HG02840 (cell line): ENCODE measurements around the gene GUCA1A.
A peak's percentile ranks its signal among the peaks of the same experiment; 100 is the strongest.
"Not testable (repeated sequence)": the region's sequence is repeated elsewhere in the genome, so short reads cannot be mapped to it uniquely, and the experiment has no call there.

Experiments used
- ATAC-seq: cut with Tn5 transposase; IDR thresholded peaks from one replicate; pipeline ENCODE4 v1.9.1; 2021; ENCODE audit warnings: mild to moderate bottlenecking, moderate library complexity, moderate number of reproducible peaks; ENCODE audit not compliant: unreplicated experiment, low FRiP score

The GUCA1A gene

DNA sequence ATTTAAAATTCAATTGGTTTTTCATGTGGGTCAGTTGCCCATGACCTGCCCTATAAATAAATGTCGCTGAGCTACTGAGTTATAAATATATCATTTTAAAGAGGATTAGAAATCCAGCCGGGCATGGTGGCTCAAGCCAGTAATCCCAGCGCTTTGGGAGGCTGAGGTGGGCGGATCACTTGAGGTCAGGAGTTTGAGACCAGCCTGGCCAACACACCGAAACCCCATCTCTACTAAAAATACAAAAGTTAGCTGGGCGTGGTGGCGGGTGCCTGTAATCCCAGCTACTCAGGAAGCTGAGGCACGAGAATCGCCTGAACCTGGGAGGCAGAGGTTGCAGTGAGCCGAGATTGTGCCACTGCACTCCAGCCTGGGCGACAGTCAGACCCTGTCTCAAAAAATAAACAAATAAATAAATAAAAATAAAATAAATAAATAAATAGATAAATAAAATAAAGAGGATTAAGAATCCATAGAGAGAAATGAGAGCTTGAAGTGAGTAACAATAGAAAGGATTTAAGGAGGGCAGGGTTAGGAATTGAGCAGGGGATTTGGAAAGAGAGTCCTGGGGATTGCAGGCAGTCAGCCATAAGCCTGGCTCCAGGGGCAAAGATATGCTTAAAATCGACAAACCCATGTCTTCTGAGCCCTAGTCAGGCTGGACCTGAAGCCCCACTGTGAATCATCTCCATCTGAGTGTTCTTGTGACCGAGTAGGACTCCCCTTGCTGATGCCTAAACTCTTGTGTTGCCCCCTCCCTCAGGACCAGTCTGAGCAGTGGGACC lies 29.2 kb downstream of the GUCA1A start:
- not testable (repeated sequence) for ATAC-seq

DNA sequence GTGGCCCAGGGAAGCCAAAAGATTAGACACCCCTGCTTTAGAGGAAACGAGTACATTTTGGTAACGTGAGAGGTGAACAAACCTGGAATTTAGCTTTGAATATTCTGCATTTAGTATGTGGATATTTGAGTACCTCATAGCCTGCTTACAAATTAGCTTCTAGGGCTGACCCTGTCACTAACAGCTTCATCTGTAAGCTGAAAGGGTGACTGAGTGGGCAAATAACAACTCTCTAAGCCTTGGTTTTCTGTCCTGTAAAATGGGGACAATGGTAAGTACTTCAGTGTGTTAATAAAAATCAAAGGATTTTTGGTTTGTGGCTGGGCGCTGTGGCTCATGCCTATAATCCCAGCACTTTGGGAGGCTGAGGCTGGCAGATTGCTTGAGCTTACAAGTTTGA lies 30.0 kb downstream of the GUCA1A start:
- no peak for ATAC-seq

DNA sequence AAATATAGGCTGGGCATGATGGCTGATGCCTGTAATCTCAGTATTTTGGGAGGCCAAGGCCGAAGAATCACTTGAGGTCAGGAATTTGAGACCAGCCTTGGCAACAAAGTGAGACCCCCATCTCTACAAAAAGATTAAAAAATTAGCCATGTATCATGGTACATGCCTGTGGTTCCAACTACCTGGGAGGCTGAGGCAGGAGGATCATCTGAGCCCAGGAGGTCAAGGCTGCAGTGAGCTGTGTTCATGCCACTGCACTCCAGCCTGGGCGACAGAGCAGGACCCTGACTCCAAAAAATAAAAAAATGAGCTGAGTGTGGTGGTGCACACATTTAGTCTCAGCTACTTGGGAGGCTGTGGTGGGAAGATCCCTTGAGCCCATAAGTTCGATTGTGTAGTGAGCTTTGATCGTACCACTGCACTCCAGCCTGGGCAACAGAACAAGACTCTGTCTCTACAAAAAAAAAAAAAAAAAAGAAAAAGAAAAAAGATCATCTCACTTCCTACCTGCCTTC lies 31.7 kb downstream of the GUCA1A start:
- ATAC-seq: no peak

DNA sequence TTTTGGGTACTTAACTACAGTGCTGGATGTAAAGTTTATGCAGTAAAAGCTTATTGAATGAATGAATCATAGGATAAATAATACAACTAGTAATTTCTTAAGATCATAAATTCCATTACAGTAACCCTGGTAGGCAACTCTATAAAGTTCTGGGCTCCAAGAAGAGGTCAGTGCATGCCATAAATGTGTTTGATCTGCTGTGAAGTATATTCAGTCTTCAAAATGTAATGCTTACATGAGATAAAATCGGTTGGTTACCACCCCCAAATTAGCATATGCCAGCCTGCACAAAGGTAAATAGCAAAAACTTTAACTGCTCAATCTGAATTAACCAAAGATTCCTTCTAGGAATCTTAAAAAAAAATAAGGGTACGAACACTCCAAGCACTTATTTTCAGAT lies 34.4 kb downstream of the GUCA1A start:
- ATAC-seq: not testable (repeated sequence)

GRCh38 chr6:42210551-42210950 lies 37.4 kb downstream of the GUCA1A start:
- no peak for ATAC-seq

DNA sequence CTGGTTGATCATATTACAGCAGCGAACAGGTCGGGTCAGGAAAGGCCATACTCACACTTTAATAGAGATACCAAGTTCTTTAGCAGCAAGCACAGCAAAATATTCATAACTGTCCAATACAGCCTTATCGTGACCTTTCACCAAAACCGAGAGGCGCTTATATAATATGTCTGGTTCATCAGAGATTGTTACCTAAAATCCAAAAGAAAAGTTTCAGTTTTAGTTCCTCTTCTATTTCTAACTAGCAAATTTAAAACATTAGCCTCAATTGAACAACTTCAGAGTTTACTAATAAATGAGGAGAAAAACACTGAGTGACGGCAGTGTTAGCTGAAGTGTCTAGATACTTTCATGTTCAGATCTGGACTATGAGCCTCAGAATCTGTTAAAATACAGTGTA lies 38.6 kb downstream of the GUCA1A start:
- no peak for ATAC-seq

GRCh38 chr6:42212442-42212841 lies 39.3 kb downstream of the GUCA1A start:
- ATAC-seq: no peak

- not testable (repeated sequence) for ATAC-seq
These were observed 43.3 kb downstream of the GUCA1A start for GRCh38 chr6:42216495-42216894.

GRCh38 chr6:42217157-42217518 lies 44.0 kb downstream of the GUCA1A start:
- no peak for ATAC-seq

- peak; percentile 81 for ATAC-seq
These were observed 44.6 kb downstream of the GUCA1A start, which contains the start of gene MRPS10 for GRCh38 chr6:42217519-42218367. Gene MRPS10 (minus strand): TSS chr6:42217861. CDS start chr6:42217849, 12 bp downstream.

DNA sequence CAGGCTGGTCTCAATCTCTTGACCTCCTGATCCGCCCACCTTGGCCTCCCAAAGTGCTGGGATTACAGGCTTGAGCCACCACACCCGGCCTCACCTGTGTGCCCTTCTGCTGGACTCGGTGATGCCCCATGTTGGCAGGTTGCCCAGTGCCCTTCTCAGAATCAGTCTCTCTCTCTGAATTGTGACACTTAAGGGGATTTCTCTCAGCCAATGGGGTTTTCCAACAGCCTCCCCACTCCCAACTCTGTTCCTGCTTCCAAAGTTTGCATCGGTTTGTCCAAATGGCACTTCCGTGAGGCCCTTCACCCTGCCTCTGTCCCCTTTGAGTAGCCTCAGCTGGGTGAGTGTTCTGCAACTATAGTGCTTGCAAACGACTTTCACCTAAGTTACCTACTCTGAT lies 47.6 kb downstream of the GUCA1A start:
- no peak for ATAC-seq

DNA sequence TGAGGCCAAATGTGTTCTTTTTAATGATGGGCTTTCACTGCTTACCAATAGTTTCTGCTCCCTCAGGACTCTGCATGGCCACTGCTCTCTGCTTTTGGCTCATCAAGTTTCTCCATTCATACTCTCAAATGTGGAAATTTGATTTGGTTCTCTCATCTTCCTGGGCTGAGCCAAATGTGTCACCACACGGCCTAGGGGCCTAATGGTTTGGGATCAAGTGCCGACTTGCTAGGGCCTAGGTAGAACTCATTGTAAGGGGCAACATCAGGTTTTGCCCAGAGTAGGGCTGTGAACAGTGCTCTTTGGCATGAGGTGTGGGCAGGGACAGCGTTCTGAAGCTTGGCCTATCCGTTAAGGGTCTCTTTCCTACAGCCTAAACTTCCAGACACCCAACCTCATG lies 48.4 kb downstream of the GUCA1A start:
- ATAC-seq: no peak

- no peak for ATAC-seq
These were observed 49.3 kb downstream of the GUCA1A start for GRCh38 chr6:42222448-42222847.

GRCh38 chr6:42224222-42225028 lies 51.3 kb downstream of the GUCA1A start:
- ATAC-seq: peak; percentile 88

DNA sequence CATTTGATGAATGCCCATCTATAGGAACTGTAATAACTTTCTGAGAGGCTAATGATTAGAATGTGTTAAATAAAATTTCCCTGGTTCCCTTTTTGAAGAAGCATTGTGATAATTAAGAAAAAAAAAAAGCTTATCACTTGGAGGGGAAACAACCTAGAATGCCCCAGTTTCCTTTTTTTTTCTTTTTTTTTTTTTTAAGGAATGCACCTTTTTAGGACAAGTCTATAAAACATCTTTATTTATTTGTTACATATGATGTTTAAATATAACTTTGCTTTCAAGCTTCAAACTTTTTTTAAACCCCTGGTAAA lies 51.8 kb downstream of the GUCA1A start:
- ATAC-seq: no peak

DNA sequence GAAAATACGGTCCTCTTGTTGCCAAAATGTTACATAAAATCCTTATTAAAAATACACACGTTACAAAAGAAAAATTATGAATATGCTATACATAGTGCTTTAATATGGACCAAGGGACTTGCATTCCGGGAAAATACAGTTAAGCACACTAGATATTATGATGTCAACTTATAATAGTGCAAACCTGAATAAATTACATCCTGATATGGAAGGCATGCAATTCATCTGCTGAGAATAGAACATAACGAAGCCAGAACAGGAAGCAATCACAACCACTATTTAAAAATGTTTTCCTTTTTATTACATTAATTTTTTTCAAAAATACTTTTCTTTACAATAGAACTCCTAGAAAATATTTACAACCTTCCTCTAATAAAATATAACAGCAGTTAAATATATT lies 52.3 kb downstream of the GUCA1A start:
- ATAC-seq: no peak

GRCh38 chr6:42226161-42226611 lies 53.0 kb downstream of the GUCA1A start:
- no peak for ATAC-seq

- no peak for ATAC-seq
These were observed 53.5 kb downstream of the GUCA1A start for GRCh38 chr6:42226645-42227143.

DNA sequence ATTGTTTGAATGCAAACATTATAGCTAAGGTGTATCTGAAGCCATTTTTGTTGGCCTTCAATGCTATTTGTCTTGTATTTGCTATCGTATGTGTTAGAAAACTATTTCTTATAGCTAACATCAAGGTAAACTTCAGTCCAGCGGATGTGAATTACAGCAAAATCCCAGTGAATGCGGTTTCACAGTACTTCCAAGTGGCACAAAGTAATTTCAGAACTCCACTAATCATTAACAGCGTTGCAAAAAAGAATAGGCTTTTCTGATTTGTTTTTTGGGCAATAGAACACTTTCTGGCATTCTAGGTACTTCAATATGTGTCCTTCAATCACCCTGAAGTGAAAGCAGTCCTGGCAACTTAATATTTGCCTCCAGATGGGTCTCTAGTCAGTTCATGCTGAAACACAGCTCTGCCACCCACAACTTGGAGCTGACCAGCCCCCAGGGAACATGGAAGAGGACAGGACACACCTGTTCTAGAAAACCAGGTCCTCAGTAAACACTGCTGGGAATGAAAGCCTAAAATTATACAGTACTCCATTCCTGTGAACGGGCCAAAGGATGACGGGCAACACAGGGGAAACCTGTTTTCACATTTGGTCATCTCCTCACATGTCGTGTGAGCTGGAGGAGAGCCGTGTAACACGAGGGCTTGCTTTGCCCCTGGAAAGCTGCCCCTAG lies 54.1 kb downstream of the GUCA1A start:
- no peak for ATAC-seq

GRCh38 chr6:42228305-42228704 lies 55.1 kb downstream of the GUCA1A start:
- ATAC-seq: no peak
